NCI-H345 treated with DMSO at 0.1 percent for 48 hours (cell line): ENCODE measurements around the gene ST3GAL4.
"Not testable (repeated sequence)": the region's sequence is repeated elsewhere in the genome, so short reads cannot be mapped to it uniquely, and the experiment has no call there.

ENCODE experiments used
- DNase-seq: peaks from one replicate; lab custom pipeline; 2025; ENCODE audit not compliant: unreplicated experiment; lab: John Stamatoyannopoulos, UW

ST3GAL4 gene

DNA sequence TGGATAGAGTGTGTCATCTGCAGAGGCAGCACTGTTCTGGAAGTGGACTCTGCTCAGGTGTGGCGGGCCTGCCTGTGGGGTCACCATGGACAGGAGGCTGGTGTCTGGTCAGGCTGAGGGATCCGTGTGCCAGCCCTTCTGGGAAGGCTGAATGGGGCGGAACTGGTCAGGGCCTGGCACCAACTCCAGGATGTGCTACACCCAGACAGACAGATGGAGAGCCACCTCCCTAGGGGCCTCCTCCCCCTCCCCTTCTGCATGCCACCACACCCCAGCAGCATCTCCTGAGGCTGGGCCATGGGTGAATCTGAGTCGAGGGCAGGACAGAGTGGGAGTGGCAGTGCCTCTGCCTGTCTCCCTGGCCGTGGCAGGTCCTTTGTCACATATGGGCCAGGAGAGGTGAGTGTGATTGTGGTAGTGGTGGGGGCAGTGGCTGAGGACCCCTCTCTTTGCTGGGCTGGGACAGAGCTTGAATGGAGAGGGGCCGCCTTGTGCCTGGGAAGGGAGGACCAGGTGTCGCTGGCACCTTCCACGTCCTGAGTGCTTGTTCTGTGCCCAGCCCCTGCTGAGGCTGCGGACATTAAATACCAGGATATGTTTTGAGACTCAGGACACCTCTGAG is 29.1 kb downstream of the ST3GAL4 start:
- DNase-seq = no peak

GRCh38 chr11:126385991-126386728 is 30.7 kb downstream of the ST3GAL4 start:
- no peak for DNase-seq

GRCh38 chr11:126386729-126387071 is 31.2 kb downstream of the ST3GAL4 start:
- DNase-seq = peak; percentile 83

DNA sequence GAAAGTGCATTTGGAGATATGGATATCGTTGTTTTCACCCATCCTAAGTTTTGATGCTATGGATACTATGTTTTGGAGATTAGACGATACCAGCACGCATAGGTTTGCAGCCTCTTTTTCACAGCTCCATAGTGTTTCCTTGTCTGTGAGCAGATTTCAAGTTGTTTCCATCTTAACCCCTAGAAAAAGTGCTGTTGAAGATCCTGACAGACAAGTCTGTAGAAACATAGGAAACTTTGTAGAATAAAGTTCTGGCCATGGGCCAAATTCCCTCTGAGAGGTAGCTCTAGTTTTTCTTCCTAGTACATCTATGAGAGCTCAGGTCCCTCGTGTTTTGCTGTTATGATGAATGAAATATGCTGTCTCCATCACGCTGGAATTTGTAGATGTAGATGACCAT is 32.4 kb downstream of the ST3GAL4 start:
- DNase-seq = no peak

GRCh38 chr11:126390272-126390867 is 34.9 kb downstream of the ST3GAL4 start:
- no peak for DNase-seq

DNA sequence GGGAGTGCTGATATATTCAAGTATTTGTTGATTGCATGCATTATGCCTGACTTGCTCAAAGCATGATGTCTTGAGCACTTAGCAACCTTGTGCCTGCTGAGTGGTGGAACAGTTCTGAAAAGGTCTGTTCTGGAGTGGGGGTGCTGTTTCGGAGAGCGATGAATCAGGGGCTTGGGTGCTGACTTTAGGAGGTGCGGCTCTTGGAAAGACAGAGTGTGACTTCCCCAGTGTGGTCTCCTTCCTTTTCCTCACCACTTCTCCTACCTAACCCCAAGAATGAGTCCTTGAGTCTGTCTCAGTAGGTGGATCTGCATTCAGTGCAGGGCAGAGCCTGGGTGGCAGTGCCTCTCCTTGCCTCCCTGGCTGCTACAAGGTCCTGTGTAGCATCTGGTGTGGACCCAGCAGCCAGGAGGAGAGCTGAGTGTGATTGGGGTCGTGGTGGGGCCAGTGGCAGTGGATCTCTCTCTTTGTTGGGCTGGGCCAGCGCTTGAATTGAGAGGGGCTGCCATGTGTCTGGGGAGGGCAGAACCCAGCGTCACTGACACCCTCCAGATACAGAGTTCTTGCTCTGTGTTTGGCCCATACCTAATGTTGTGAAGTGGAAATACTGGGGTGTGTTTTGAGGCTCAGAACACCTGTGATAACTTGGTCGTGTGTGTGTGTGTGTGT is 35.9 kb downstream of the ST3GAL4 start:
- DNase-seq = no peak

DNA sequence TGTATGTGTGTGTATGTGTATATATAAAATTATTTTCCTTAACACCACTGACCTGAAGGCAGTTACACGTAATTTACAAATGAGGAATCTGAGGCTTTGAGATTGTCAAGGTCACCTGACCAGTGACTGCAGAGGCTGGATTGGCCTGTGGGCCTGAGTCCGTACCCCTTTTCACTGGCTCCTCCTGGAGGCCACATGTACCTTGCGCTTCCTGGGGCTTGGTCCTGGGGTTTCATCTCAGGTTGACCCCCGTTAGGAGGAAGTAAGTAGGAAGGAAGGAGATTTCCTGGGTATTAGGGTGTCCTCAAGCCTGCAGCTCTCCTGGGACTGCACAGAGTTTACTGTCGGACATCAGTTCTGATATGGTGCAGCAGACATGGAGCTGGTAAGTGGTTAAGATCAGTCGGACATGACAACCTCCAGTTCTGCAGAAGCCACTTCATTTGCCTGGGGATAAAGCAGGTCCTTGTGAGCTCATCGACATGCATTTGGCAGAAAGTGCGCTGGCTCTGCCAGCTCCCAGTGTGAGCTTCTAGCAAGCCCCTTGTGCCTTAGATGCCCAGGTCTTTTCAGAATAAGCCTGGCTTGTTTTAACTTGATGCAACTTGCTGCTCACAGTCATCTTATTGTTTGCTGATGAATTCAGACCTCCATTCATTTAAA is 36.6 kb downstream of the ST3GAL4 start:
- DNase-seq = no peak

DNA sequence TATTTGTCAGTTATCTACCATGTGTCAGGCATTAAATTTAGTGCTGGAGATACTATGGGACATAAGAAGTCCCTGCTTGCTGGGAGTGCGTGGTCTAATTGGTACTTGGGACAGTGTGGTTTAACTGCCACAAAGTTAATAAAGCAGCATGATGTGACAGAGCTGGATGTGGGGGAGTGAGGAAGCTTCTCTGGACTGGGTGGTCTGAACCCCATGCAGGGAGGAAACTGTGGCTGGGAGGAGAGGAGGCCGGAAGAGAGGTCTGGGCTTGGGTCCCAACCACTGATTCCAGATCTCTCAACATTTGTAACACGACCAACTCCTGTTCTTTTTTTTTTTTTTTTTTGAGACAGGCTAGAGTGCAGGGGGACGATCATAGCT is 37.1 kb downstream of the ST3GAL4 start:
- no peak for DNase-seq

GRCh38 chr11:126393143-126393542 is 37.7 kb downstream of the ST3GAL4 start:
- no peak for DNase-seq

DNA sequence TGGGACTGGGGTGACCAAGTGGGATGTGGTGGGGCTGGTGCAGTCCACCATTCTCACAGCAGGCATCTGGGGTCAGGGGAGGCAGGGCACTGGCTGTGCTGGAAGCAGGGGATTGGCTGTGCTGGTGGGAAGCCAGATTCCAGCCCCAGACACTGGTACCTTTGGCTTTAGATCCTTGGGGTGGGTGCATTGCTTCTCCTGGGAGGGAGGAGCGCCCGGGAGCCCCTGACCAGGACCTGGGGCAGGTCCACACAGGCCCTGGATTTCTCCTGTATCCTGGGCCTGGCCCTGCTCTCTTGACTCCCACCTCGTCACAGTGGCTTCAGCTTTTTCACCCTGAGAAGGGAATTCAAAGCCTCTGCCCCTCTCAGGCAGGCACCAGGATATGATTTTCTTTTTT is 38.5 kb downstream of the ST3GAL4 start:
- no peak for DNase-seq

- not testable (repeated sequence) for DNase-seq
Measured at GRCh38 chr11:126394634-126395072, 39.2 kb downstream of the ST3GAL4 start.

DNA sequence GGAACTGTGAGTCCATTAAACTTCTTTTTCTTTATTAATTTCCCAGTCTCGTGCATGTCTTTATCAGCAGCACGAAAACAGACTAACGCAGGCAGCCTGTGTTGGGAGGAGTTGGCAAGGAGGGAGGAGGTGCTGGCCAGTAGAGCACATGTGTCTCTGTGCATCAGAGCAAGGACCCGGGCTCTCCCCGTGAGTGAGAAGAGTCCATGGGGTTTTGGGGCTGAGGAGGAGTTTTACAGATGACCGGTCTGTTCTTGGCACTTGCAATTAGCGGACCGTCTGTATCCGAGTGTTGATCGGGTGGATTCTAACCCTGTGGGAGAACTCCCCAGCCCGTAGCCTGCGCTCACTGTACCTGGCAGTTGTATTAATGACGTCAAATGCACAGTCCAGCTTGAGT is 40.3 kb downstream of the ST3GAL4 start:
- not testable (repeated sequence) for DNase-seq

DNA sequence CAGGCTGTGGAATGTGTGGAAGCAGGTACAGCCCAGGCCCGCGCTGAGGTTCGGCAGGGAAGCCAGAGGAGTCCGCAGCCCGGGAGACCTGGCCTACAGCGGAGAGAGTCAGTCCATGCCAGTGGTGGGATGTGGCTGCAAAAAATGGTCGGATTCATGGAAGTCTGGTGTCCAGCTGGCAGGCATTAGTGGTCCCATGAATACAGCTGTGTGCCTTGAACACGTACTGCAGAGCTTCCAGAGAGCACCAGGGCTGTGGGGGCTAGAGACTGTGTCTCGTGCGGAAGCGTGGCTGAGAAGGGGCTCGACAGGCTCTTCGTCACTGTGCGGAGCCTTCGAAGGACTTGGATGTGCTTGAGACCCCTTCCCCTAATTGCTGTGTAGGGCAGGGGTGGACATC is 40.8 kb downstream of the ST3GAL4 start:
- not testable (repeated sequence) for DNase-seq

GRCh38 chr11:126396965-126397364 is 41.5 kb downstream of the ST3GAL4 start:
- no peak for DNase-seq

GRCh38 chr11:126398296-126398695 is 42.8 kb downstream of the ST3GAL4 start:
- DNase-seq = no peak

DNA sequence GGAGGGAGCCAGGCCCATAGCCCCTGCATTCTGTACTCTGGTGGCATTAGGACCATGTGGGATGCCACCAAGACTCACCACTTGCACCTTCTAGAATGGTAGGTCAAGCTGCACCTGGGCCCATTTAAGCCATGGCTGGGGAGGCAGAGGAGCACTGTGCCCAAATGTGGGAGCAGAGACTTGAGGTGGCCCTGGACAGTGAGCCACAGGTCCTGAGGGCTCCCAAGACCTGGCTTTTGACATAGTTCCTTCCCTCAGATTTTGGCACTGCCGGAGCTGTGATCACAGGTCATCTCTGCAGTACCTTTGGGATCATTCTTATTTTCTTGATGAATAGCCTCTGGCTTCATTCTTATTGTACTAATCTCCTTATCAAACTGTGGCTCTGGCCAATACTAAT is 43.2 kb downstream of the ST3GAL4 start:
- no peak for DNase-seq

DNA sequence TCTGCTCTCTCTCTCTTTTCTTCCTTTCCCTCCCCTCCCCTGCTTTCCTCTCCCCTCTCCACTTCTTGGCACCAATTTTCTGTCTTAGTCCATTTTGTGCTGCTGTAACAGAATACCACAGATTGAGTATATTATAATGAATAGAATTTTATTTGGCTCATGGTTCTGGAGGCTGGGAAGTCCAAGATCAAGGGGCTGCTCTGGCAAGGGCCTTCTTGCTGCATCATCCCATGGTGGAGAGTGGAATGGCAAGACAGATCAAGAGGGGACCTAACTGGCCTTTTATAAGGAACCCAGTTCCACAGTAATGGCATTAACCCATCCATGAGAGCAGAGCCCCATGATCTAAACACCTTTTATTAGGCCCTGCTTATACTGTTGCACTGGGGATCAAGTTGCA is 44.5 kb downstream of the ST3GAL4 start:
- no peak for DNase-seq

GRCh38 chr11:126400479-126400878 is 45.0 kb downstream of the ST3GAL4 start:
- DNase-seq = no peak

DNA sequence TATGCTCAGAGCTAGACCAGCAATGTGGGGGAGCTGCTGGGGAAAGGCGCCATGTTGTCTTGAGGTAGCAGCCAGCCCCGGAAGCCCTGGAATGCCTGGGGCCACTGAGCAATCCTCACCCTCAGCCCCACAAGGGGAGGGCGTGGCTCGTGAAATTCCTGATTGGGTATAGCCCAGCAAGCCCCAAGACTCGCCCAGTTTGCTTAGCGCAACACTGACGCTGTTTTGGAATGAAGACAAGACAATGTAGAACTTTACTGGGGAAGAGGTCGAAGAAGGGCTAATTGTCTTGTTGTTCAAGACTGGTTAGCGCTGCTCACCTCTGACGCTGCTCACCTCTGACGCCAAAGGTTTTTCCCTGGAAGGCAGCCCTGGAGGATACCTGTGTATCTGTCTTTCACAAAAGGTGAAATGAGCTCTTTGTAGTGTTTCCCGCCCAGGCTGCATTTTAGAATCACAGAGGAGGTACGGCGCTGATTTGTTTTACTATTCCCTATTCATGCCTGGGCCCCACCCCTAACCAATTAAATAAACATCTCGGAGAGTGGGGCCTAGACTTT is 47.6 kb downstream of the ST3GAL4 start:
- DNase-seq = no peak

DNA sequence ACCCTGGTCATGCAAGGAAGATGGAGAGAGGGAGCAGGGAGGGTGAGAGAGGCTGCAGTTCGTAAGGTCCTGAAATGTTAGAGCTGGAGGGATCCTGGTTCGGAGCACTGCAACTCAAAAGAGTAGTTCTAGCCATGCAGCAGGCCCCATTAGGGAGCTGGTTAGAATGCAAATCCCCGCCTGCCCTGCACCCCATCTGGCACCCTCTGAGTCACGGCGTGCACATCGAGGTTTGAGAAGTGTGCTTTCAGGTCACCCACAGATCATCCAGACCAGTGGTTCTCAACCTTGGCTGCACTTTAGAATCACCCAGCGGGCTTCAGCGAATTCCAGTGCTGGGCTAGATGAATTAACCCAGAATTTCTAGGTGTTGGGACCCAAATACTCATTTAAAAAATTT is 48.2 kb downstream of the ST3GAL4 start:
- no peak for DNase-seq

- no peak for DNase-seq
Measured at GRCh38 chr11:126404367-126404766, 48.9 kb downstream of the ST3GAL4 start.
